ENCODE measurements around the gene NBPF1.
"Not testable (repeated sequence)": the region's sequence is repeated elsewhere in the genome, so short reads cannot be mapped to it uniquely, and the experiment has no call there.

The NBPF1 gene

DNA sequence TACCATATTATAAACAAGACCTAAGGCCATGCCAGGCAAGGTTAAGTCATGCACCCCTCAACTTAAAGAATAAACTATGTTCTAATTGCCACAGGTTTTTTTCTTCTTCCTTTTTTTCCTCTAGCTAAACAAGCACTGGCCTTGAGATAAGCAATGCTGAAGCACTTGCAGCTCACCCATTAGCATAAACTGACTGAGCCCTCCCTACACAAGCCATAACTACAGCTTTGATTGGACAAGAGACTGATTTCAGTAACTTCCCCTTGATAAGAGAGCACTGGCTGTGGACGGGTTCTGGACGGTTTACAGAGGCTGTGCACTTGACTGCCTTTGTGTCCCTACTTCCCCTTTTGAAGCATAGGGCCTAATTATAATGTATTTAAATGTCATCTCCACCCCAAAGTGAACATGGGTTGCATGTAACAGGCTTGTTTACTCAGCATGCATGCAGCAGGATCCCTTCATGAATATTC lies 72.9 kb downstream of the NBPF1 start:
- not testable (repeated sequence) for DNase-seq

DNA sequence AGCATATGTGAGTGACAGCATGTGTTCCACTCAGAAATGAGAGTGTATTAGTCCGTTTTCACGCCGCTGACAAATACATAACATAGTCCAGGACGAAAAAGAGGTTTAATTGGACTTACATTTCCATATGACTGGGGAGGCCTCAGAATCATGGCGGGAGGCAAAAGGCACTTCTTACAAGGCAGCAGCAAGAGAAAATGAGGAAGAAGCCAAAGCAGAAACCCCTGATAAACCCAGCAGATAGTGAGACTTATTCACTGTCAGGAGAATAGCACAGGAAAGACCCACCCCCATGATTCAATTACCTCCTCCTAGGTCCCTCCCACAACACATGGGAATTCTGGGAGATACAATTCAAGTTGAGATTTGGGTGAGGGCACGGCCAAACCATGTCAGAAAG lies 75.8 kb downstream of the NBPF1 start:
- DNase-seq = not testable (repeated sequence)

DNA sequence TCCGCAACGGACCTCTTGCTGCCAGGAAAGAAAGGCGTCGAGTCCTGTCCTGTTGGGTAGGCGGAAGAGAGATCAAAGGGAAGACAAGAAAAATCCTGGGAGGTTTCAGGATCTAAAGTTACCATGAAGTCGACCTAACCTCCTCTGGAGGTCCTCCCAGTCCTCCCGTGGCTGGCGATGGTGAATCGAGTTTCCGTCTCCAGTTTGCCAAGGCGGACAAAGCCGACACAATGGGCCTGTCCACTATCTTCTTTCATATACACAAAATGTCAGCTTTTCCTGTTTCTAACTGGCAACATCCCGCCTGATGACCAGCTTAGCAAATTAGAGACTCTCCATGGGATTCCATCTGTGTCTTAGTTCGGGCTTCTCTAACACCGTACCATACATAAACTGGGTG lies 76.6 kb downstream of the NBPF1 start:
- DNase-seq = not testable (repeated sequence)

DNA sequence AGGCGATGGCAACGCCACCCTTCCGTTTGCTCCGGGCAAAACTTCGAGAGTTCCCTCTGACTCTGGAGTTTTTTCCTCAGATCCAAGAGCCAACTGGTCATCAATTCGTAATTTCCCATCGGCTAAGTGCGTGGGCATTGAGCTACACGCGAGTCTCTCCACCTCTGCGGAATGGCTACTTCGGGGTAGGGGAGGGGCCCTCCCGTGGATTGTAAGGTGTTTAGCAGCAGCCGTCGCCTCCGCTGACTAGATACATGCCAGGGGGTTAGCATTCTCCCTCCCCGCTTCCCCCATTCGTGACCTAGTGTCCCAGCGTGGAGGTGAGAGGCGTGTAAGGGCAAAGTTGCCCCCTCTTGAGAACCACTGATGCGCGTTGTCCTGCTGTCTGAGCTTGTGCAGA lies 77.5 kb downstream of the NBPF1 start:
- DNase-seq = not testable (repeated sequence)

DNA sequence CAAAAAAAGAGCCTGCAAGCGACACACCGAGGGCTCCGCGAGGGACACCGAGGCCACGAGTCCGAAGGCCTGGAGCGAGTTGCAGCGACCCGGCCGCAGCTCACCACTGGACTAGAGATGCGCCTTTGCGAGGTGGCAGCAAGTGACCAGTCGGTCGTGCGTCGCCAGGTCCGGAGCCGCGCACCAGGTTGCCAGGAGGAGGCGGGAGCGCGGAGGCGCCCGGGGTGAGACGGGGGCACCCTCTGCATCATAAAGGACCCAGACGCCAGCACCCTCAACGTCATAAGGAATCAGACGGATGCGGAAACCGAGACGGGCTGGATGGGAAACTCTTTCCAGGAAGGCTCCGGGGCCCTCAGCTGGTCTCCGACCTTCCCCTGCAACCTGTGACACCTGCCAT lies 77.9 kb downstream of the NBPF1 start:
- not testable (repeated sequence) for DNase-seq

DNA sequence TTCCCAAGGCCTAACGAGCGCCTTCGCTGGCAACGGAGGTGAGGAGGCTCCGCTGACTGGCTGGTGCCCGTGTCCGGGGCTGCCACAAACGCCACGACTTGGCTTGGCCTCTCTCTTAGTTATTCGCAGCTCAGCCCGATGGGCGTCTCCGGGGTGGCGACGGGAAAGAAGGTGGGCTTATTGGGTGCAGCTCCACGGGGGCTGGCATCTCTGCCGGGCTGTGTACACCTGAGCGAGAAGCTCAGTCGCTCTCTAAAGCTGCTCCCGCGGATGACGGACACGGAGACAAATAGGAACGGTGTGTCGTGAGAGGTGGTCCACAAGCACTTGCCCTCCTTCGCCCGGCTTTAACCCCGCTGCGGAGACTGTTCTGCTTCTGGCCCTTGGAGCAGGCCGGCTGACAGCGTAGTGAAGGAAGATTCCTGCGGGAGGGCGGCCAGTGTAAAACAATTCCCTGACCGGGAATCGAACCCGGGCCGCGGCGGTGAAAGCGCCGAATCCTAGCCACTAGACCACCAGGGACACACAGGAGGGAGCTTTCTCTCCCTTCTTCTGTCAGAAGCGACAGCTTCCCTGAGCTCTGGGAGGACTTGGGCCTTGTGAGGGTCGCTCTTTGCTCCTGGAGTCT lies 78.4 kb downstream of the NBPF1 start:
- DNase-seq = peak; percentile 56

DNA sequence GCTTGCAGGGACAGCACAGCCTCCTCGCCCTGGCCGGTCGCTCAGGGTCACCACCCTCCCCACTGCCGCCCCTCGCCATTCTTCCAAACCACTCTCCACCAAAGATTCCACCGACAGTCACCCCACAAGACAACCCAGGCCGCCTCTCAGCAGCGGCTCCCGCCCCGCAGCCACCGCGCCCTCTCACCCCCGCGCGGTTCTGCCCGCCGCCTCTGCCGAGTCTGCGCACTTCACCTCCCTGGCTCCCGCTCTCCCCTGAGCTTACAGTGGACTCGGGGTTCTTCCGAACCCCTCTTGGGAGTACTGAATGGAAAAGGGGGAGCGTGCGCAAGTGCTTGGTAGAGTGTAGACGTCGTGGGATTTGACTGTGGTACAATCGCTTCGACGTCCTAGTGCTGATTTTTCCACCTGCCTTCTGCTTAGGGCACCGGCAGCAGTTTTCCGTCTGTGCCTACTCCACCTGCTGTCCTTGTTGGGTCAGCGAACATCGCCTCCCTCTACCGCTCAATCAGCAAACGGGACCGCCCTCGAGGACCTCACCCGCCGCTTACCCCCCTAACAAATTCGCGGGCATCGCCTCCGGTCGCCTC lies 79.0 kb downstream of the NBPF1 start:
- not testable (repeated sequence) for DNase-seq

DNA sequence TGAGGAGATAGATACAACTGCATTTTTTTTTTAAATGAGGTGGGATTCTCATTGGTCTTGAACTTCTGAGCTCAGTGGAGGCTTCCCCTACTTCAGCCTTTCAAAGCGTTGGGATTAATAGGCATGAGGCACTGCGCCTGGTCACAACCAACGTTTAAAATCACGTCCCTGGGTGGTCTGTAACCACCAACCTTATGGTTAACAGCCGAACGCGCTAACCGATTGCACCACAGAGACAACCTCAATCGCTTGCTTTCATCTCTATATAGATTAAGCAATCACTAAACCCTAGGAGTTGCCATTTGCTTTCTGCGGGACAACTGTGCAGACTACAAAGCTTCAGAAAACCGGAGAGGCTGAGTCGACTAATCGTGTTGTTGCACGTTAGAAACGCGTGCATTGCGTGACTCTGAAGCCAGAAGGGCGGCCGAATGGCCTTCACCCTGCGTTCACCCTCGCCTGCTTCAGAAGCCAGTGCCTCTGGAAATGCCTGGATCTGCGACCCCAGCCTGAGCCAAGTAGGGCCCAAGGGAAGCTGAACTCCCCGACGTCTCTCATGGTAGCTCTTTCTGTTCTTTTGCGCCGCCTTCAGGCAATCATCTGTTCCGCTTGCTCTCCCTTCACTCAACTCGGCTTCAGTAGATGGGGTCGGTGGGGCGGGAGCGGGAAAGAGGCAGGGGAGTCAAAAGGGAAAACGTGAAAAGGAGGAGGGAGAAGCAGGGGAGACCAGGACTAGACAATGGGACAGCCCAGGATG lies 81.0 kb downstream of the NBPF1 start:
- peak; percentile 30 for DNase-seq

DNA sequence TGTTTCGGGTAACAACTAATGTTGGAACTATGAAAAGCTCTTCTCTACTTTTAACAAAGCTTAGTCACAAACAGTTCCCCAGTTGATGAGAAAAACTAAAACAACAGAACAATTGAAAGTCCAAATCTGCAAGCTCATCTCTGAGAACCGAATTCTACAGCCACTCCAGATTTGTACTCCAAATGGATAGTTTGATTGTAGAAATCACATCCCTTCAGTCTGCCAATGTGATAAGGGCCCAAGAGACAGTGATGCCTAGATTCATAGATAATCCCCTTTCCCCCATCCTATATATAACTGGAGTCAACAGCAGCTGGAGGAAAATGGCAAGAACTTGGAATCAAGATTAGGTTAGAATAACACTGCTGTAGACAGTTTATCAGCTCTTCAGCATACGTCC lies 85.0 kb downstream of the NBPF1 start:
- DNase-seq = not testable (repeated sequence)

DNA sequence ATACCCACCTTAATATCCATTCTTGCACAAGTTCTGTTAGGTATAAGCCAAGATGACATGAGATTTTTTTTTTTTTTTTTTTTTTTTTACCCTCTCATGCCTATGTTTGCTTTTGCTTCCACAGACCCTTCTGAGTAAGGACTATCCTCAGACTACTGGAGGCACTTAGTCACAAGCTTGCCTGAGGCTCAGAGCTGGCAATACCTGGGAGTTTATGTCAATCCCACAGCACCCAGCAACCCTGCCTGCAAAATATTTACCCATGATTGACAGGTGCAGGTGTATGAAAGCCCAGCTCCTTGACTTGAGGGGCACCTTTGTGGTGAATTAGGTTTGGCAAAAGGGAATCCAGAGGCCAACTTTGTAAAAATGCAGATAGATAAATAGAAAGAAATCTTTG lies 87.6 kb downstream of the NBPF1 start:
- DNase-seq = not testable (repeated sequence)

DNA sequence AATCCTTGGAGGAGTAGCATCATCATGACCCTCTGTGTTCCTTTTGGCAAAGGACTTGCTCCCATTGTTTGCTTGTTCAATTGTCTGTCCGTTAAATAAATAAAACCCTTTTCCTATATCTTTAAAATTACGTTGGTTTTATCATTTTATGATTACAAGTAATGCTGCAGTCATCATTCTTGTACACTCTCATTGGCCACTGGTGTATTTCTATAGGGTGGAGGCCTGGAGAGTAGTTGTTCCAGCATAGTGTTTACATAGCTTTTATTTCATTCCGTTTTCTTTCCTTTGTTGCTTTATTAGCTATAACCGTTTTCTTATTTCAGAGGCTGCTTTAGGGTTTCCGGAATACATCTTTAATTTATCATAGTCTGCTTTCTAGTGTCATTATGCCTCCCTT lies 91.7 kb downstream of the NBPF1 start:
- not testable (repeated sequence) for DNase-seq

DNA sequence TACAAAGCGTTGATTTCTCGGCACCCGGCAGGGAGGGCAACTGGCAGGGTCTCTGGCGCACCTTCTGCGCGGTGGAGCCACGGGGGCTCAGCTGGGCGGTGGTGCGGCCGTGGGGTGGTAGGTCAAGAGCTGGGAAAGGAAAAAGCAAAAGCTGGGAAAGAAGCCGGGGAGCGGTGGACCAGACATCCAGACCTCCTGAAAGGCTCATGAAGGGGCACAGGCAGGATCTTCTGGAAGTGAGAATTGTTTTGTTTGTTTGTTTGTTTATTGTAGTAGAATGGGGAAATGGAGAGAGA lies 92.1 kb downstream of the NBPF1 start:
- no peak for DNase-seq

DNA sequence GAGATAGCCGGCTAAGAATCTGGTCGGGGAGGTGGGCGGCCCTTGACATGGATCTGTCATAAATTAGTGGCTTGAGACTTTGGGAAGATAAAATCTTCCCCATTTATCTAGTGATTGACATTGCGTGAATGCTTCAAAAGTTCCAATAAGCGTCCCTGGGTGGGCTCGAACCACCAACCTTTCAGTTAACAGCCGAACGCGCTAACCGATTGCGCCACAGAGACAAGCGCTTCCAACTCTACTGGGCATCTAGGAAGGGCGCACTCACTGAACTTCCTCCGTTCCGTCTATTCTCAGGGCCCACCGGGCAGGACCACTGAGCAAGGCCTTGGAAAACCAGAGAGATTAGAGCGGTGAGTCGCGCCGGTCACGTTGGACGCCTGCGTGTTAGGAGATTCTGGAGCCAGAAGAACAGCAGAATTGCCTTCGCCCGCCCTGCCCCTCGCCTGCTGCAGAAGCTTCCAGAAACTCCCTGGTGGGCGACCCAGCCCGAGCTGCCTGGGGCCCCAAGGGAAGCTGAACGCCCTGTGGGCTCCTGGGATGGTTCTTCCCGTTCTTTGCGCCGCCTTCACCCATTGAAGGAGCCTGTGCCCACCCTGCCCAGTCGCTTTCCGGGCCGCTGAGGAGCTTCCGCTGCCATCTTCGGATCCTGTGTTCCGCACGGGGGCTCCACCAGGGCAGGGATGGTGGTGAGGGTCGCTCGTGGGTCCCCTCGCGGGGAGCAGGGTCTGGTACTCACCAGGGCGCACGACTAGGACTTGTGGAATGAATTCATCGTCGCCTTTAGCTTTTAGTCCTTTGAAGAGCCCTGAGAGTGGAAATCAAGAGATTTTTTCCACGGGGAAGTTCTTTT lies 92.7 kb downstream of the NBPF1 start:
- not testable (repeated sequence) for DNase-seq

DNA sequence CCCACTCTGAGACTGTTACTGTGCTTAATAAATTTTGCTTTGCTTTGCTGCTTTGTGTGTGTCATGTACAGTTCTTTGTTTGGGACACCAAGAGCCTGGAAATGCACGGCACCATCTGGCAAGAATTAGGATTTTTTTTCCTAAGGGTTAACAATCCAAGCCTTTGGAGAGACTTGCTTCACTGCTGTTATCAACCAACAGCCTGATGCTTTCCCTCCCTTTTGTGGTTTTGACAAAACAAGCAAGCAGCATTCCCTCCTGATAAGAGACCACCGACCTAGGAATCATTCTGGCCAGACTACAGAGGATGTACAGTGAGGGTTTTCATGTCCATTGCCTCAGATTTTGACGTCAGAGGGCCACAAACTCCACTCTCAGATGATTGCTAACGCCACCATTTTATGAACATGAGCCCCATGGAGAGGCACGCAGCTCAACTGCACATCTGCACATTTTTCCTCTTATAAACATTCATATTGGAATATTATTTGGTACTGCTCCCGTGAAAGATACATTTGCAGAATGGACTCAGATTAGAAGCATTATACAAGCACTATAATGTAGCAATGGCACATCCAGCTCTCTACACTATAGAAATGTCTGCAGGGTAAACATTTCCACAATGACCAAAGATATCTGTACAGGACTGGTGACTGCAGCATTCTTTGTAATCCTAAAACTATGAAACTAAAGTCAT lies 94.0 kb downstream of the NBPF1 start:
- DNase-seq = not testable (repeated sequence)

DNA sequence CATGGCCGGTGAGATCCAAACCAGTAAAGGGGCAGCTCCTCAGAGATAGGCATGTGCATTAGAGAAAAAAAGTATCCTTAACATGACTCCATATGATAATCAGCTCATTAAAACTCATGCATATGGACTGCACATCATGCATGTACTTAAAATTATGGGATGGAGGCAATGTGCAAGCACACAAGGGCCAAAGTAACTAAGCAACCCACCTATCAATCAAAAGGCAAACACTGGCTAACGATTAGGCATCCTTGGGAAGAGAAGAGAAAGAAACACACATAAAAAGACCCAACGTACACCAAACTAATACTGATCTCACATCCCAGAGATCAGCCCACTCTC lies 94.5 kb downstream of the NBPF1 start:
- not testable (repeated sequence) for DNase-seq

DNA sequence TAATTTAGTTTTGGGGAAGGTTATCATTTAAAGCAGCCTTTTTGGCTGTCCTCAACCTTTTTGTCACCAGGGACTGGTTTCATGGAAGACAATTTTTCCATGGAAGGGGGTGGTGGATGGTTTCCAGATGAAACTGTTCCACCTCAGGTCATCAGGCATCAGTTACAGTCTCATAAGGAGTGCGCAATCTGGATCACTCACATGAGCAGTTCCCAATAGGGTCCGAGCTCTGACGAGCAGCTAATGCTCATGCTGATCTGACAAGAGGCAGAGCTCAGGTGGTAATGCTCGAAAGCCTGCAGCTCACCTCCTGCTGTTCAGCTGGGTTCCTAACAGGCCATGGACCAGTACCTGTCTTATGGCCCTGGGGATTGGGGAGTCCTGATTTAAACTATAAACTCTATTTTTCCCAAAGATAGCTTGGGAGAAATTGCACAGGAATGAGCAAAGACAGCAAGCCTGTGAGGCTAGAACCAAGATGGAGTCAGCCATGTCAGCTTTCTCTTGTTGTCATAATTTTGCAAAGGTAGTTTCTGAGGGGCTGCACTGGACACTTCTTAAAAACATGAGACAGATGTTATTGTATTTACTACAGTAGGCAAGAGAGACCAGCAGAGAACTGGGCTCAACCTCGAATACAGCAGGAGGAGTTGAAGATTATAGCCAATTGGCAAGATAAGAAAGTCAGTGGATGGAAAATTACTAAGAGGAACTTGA lies 96.5 kb downstream of the NBPF1 start:
- DNase-seq = not testable (repeated sequence)

DNA sequence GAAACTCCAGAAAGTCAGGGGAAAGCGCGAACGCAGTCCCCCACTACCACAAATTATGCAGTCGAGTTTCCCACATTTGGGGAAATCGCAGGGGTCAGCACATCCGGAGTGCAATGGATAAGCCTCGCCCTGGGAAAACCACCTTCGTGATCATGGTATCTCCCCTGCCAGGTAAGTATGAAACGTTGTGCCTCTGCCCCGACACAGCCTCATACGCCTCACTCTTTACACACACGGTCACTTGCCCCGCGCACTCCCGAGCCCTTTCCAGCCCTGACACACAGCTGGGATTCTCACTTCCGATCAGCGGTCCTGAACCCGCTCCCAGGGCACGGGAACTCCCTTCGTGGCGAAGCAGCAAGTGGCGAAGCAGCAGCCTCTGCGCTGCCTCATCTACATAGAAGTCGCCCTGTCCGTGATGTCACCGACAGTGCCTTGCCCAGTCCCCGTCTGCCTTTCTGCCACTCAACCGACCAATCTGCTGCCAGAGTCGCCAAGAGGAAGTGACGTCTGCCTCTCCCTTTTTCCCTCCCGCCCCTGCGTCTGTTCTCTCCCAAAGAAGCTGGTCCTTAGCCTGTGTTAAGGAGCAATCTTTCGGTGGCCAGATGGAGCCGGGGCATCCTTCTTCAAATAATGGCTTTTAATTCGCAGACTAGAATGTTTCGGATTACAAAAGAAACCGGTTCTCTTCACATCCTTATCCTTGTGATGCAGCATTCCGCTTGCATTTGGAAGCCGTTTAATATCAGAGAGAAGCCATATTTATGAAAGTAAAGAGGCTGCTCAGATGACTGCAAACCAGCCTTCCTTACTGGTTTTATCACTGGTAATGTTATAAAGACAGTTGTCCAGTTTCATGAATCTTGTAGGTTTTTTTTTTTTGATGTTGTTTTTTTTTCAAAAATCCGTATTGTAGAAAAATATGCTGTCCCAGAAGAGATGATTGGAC lies 99.0 kb downstream of the NBPF1 start, which contains the start of gene RNU1-1:
TSS of gene RNU1-1 (minus strand) at position 179 of the 949 bp plus-strand sequence.
- DNase-seq = peak; percentile 87

DNA sequence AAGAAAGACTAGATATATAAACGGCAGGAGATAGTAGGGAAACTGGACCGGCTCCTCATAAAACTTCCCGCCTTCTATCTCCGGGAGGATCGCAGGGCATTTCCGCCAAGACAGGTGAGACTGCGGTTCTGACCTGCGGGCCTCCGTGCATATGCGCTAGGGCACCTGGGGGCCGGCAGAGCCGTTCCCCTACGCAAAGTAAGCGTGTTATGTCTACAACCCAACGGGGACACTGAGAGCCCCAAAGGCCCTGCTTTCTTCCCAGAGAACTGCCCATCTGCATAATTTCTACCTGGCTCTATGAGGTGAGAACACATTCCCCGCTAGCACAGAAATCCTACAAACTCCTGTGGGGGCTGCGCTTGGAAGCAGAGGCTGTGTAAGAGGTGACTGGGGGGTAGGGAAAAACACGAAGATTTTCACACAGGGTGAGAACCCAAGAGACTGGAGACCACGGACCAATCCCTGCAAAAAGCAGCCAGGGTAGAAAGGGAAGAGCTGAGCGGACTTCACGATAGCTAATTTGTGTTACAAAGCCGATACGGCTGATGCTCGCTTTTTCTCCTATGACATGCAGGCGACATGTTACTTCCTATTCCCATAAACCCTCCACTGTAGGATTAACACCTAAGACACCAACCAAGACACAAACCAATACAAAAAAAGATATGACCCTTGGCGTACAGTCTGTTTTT lies 99.8 kb downstream of the NBPF1 start:
- DNase-seq = peak; percentile 71

DNA sequence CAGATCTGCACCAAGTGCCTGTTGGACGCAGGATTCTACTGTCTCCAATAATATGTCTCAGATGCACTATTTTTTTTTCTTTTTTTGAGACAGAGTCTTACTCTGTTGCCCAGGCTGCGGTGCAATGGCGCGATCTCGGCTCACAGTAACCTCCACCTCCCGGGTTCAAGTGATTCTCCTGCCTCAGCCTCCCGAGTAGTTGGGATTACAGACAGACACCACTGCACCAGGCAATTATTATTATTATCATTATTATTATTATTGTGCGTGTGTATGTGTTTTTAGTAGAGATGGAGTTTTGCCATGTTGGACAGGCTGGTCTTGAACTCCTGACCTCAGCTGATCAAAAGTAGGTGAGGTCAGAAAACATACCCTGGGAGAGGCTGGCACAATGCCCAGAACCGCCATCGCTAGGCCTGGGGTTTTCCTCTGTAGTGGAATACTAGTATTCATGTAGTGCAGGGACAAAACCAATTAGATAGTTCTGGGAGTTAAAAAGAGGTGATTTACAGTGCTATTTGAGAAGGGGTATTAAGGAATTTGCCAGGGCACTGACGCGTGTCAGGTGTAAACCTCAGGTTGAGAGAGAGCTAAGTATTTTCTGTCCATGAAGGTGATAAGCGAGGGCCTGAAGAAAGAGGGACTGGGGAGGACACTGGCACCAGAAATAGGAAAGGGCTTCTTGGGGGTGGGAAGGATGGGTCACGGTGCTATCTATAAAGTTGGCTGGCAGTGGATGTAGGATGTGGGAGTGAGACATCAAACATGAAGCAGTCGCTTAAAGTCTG lies 100.5 kb downstream of the NBPF1 start:
- DNase-seq = not testable (repeated sequence)
